ENCODE measurements around the gene UNC5A.

UNC5A gene

DNA sequence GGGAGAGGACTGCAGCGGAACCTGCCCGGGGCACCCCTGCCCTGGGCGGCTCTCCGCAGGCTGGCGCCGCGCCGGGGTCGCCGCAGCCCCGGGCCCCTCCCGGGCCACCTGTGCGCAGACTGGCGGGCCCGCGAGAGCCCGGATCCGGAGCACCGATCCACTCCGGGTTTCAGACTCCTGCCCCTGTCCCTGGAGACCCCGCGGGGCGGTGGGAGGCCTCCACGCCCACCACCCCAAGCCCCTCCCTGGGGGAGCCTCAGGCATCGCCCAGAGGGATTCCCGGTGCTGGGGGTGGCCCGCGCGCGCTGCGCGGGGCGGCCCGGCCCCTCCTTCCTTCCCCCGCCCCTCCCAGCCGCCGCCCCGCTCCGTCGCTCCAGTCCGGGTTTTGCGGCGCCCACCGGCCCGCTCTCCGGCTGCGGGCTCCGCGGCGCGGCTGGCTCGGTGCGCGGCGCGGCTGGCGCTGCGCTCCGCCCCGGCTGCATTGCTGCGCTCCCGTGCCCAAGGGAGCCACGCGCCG, at the start of gene UNC5A:
TSS of gene UNC5A (plus strand) at position 479 of the 517 bp plus-strand sequence. CDS start 192 bp downstream, outside the sequence.
- H3K4me3 ChIP-seq (ENCODE audit: control insufficient read depth, low read depth, low read length), result peak within 1 kb of the TSS; percentile 10
- no peak for DNase-seq (ENCODE audit: low read depth)
- TF ChIP-seq, protein P1, sequence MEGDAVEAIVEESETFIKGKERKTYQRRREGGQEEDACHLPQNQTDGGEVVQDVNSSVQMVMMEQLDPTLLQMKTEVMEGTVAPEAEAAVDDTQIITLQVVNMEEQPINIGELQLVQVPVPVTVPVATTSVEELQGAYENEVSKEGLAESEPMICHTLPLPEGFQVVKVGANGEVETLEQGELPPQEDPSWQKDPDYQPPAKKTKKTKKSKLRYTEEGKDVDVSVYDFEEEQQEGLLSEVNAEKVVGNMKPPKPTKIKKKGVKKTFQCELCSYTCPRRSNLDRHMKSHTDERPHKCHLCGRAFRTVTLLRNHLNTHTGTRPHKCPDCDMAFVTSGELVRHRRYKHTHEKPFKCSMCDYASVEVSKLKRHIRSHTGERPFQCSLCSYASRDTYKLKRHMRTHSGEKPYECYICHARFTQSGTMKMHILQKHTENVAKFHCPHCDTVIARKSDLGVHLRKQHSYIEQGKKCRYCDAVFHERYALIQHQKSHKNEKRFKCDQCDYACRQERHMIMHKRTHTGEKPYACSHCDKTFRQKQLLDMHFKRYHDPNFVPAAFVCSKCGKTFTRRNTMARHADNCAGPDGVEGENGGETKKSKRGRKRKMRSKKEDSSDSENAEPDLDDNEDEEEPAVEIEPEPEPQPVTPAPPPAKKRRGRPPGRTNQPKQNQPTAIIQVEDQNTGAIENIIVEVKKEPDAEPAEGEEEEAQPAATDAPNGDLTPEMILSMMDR (IDR thresholded peaks at IDR 0.05; ENCODE audit: control insufficient read depth, insufficient read depth, low read depth, low read length, missing control alignments), result no peak

- H3K4me3 ChIP-seq (ENCODE audit: control insufficient read depth, low read depth, low read length), result no peak overlapping the region
- DNase-seq (ENCODE audit: low read depth), result no peak
- TF ChIP-seq, protein P1 (IDR thresholded peaks at IDR 0.05; ENCODE audit: control insufficient read depth, insufficient read depth, low read depth, low read length, missing control alignments), result no peak
Measured at GRCh38 chr5:176761755-176762154, 48.6 kb upstream of the UNC5A start.

DNA sequence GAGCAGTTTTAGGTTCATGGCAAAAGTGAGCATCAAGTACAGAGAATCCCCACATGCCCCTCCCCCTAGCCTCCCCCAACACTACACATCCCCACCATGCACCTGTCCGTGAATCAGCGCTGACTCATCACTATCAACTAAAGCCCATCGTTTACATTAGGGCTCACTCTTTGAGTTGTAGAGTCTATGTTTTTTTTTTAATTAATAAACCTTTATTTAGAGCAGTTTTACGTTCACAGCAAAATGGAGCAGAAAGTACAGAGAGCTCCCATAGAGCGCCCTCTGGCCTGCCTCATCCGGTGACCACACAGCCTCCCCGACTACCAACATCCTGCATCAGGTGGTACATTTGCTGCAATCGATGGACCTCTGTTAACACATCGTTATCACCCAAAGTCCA, 47.9 kb upstream of the UNC5A start:
- no peak overlapping the region for H3K4me3 ChIP-seq (ENCODE audit: control insufficient read depth, low read depth, low read length)
- no peak for DNase-seq (ENCODE audit: low read depth)
- TF ChIP-seq, protein P1 (IDR thresholded peaks at IDR 0.05; ENCODE audit: control insufficient read depth, insufficient read depth, low read depth, low read length, missing control alignments), result no peak

- TF ChIP-seq, protein P1 (IDR thresholded peaks at IDR 0.05; ENCODE audit: control insufficient read depth, insufficient read depth, low read depth, low read length, missing control alignments), result no peak
- no peak for DNase-seq (ENCODE audit: low read depth)
- no peak overlapping the region for H3K4me3 ChIP-seq (ENCODE audit: control insufficient read depth, low read depth, low read length)
Measured at GRCh38 chr5:176765687-176766086, 44.7 kb upstream of the UNC5A start.

DNA sequence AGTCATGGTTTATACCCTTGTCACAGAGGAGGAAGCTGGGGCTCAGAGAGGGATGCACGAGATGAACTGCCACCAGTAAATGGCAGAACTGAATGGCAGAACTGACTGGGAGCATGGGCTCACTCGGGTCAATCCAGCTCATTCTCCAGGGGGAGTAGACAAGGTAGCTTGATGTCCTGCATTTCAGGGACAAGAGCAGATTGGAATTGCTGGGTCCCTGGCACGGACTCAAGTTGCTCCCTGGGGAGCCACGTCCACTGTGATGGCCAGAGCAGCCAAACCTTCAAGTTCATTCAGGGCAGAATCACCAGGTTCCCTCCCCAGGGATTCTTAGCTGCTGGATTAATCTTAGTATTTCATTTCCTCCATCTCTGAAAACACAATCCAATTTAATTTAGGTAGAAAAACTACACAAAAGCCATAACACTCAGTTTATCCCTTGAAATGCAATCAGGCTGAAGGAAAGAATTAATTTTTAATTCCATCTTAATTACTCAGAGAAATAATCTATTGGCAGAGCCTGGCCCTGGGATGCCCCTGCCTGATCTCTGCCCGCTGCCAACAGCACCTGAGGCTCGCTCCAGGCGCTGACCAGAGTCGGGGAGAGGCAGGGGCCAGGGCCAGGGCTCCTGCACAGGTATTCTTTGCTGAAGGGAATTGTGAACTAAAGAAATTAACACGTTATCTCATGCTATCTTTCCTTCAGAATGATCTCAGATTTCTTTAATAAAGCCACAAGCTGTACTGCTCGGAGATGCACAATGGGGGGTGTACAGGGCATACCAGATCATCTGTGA, 42.0 kb upstream of the UNC5A start:
- TF ChIP-seq, protein P1 (IDR thresholded peaks at IDR 0.05; ENCODE audit: control insufficient read depth, insufficient read depth, low read depth, low read length, missing control alignments), result no peak
- H3K4me3 ChIP-seq (ENCODE audit: control insufficient read depth, low read depth, low read length), result no peak overlapping the region
- DNase-seq (ENCODE audit: low read depth), result no peak

DNA sequence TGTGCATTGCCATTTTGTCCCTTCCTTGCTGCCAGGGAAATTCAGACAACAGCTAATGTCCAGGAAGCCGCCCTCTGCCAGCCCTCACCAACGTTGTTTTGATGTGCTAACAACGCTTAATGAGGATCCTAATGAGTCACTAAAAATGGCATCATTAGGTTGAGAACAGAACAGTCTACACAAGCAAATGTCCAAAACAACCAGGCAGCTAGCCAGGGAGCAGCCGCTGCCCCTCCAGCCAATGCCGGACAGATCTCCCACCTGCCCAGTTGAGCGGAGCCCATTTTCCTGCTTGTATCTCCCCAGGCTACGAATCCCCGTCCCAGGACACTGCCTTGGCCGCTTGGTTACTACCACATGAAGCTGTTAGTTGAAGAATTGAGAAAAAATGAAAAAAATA, 40.4 kb upstream of the UNC5A start:
- no peak for DNase-seq (ENCODE audit: low read depth)
- TF ChIP-seq, protein P1 (IDR thresholded peaks at IDR 0.05; ENCODE audit: control insufficient read depth, insufficient read depth, low read depth, low read length, missing control alignments), result no peak
- H3K4me3 ChIP-seq (ENCODE audit: control insufficient read depth, low read depth, low read length), result no peak overlapping the region

All from AG09309 (cell line).